Nephron progenitor cell (in vitro differentiated cells): Measurements from ENCODE around the gene CTNNA3.
A peak's percentile ranks its signal among the peaks of the same experiment; 100 is the strongest.

Experiments
- DNase-seq: peaks from one replicate; pipeline ENCODE4 v3.0.0; 2021
- H3K27ac Mint-ChIP-seq: 2 replicates; pipeline ENCODE4 v1.8.0; 2021; ENCODE audit warnings: mild to moderate bottlenecking, moderate library complexity, mixed read lengths
- H3K27me3 Mint-ChIP-seq: 2 replicates; pipeline ENCODE4 v1.8.0; 2021; ENCODE audit warnings: mild to moderate bottlenecking, low read depth, mixed read lengths; ENCODE audit not compliant: poor library complexity
- H3K36me3 Mint-ChIP-seq: 2 replicates; pipeline ENCODE4 v1.8.0; 2021; ENCODE audit warnings: low read depth, mixed read lengths
- H3K4me1 Mint-ChIP-seq: 2 replicates; pipeline ENCODE4 v1.8.0; 2021; ENCODE audit warnings: mixed read lengths
- H3K4me3 Mint-ChIP-seq: 2 replicates; pipeline ENCODE4 v1.8.0; 2021; ENCODE audit warnings: mild to moderate bottlenecking, moderate library complexity, mixed read lengths
- H3K9me3 Mint-ChIP-seq: 2 replicates; pipeline ENCODE4 v1.8.0; 2021; ENCODE audit warnings: mild to moderate bottlenecking, moderate library complexity, mixed read lengths
- CTCF ChIP-seq: fragments of 200-600 bp; sonication (generic); IDR thresholded peaks from 2 replicates; pipeline ENCODE4 v1.5.0; 2021; ENCODE audit warnings: antibody characterized with exemption

Gene CTNNA3

GRCh38 chr10:67657775-67658174, 38.2 kb downstream of the CTNNA3 start:
- Mint-ChIP-seq H3K36me3 (no peaks in the 10 kb centered on the region), H3K9me3 (peaks cover 3% of the 10 kb centered on the region), H3K27me3 (peaks cover 1% of the 10 kb centered on the region), H3K4me1 (peaks cover 5% of the 10 kb centered on the region), H3K4me3 (no peak overlapping the region), H3K27ac (no peak overlapping the region)
- TF ChIP-seq CTCF = no peak
- DNase-seq = no peak

GRCh38 chr10:67650558-67650957, 45.4 kb downstream of the CTNNA3 start:
- no peak for TF ChIP-seq CTCF

GRCh38 chr10:67648613-67649229, 47.3 kb downstream of the CTNNA3 start:
- Mint-ChIP-seq H3K27me3 (peaks cover 5% of the 10 kb centered on the region), H3K4me1 (no peaks in the 10 kb centered on the region), H3K4me3 (no peak overlapping the region), H3K9me3 (peaks cover 6% of the 10 kb centered on the region), H3K27ac (no peak overlapping the region), H3K36me3 (no peaks in the 10 kb centered on the region)
- no peak for TF ChIP-seq CTCF
- no peak for DNase-seq

More at GRCh38 chr10:67650558-67650957, 45.4 kb downstream of the CTNNA3 start:
- Mint-ChIP-seq H3K4me3 (no peak overlapping the region), H3K36me3 (no peaks in the 10 kb centered on the region), H3K27ac (no peak overlapping the region), H3K27me3 (peaks cover 5% of the 10 kb centered on the region), H3K9me3 (peaks cover 8% of the 10 kb centered on the region), H3K4me1 (no peaks in the 10 kb centered on the region)
- no peak for DNase-seq

GRCh38 chr10:67630904-67631303, 65.1 kb downstream of the CTNNA3 start:
- Mint-ChIP-seq H3K27me3 (no peaks in the 10 kb centered on the region), H3K4me1 (peaks cover 16% of the 10 kb centered on the region), H3K9me3 (peaks cover 26% of the 10 kb centered on the region), H3K36me3 (no peaks in the 10 kb centered on the region), H3K27ac (no peak overlapping the region), H3K4me3 (no peak overlapping the region)
- DNase-seq = no peak
- TF ChIP-seq CTCF = no peak

GRCh38 chr10:67629461-67629971, 66.5 kb downstream of the CTNNA3 start:
- no peak overlapping the region for H3K4me3 Mint-ChIP-seq
- no peak for TF ChIP-seq CTCF
- no peak for DNase-seq
- no peaks in the 10 kb centered on the region for H3K27me3 Mint-ChIP-seq
- peaks cover 16% of the 10 kb centered on the region for H3K4me1 Mint-ChIP-seq
- peaks cover 13% of the 10 kb centered on the region for H3K9me3 Mint-ChIP-seq
- H3K27ac Mint-ChIP-seq = peak overlapping the region; percentile 90
- no peaks in the 10 kb centered on the region for H3K36me3 Mint-ChIP-seq

GRCh38 chr10:67622984-67623383, 73.0 kb downstream of the CTNNA3 start:
- no peaks in the 10 kb centered on the region for H3K36me3 Mint-ChIP-seq
- no peak overlapping the region for H3K27ac Mint-ChIP-seq
- no peak for DNase-seq
- peaks cover 8% of the 10 kb centered on the region for H3K4me1 Mint-ChIP-seq
- H3K27me3 Mint-ChIP-seq = peaks cover 3% of the 10 kb centered on the region
- peaks cover 10% of the 10 kb centered on the region for H3K9me3 Mint-ChIP-seq
- TF ChIP-seq CTCF = no peak
- H3K4me3 Mint-ChIP-seq = no peak overlapping the region
